Astrocyte (in vitro differentiated cells and primary cell): ENCODE measurements around the gene CR1L. TPM values are rescaled to one million over a fixed set of nuclear protein-coding genes. Genes with fewer than 3 reads are reported as not detected.

Experiments
- DNase-seq: peaks from one replicate; pipeline ENCODE4 v3.0.0-alpha.2; 2010; ENCODE audit warnings: low read depth
- FAIRE-seq: peaks from 2 replicates; lab custom pipeline; 2011; peaks lifted over from hg19 to GRCh38; lab: Jason Lieb, UNC
- H2AFZ ChIP-seq: 2 replicates; pipeline ENCODE4 v1.6.0; 2012; ENCODE audit warnings: low read depth, low read length, inconsistent platforms
- H3K27ac ChIP-seq: 2 replicates; pipeline ENCODE4 v1.5.1; 2011; ENCODE audit warnings: low read depth, low read length, inconsistent platforms
- H3K27me3 ChIP-seq: 2 replicates; pipeline ENCODE4 v1.6.0; 2011; ENCODE audit warnings: low read length, inconsistent platforms; ENCODE audit not compliant: insufficient read depth
- H3K36me3 ChIP-seq: 2 replicates; pipeline ENCODE4 v1.5.1; 2011; ENCODE audit warnings: low read length, inconsistent platforms; ENCODE audit not compliant: insufficient read depth
- H3K4me1 ChIP-seq: 2 replicates; pipeline ENCODE4 v1.5.1; 2011; ENCODE audit warnings: low read length, inconsistent platforms; ENCODE audit not compliant: insufficient read depth
- H3K4me2 ChIP-seq: 2 replicates; pipeline ENCODE4 v1.6.0; 2012; ENCODE audit warnings: low read length, inconsistent platforms
- H3K4me3 ChIP-seq: 2 replicates; pipeline ENCODE4 v1.5.1; 2011; ENCODE audit warnings: low read depth, mild to moderate bottlenecking, low read length, inconsistent platforms; ENCODE audit not compliant: insufficient read depth
- H3K79me2 ChIP-seq: 2 replicates; pipeline ENCODE4 v1.6.0; 2012; ENCODE audit warnings: mild to moderate bottlenecking, low read length, inconsistent platforms; ENCODE audit not compliant: insufficient read depth
- H3K9ac ChIP-seq: 2 replicates; pipeline ENCODE4 v1.6.0; 2012; ENCODE audit warnings: mild to moderate bottlenecking, low read length, inconsistent platforms
- H3K9me3 ChIP-seq: 2 replicates; pipeline ENCODE4 v1.5.1; 2012; ENCODE audit warnings: low read depth, mild to moderate bottlenecking, low read length, inconsistent platforms; ENCODE audit not compliant: insufficient read depth
- H4K20me1 ChIP-seq: 2 replicates; pipeline ENCODE4 v1.6.0; 2012; ENCODE audit warnings: low read length, inconsistent platforms; ENCODE audit not compliant: insufficient read depth
- H3K27ac Mint-ChIP-seq: one replicate; pipeline ENCODE4 v1.8.0; 2021; ENCODE audit warnings: mild to moderate bottlenecking, mixed read lengths; ENCODE audit not compliant: unreplicated experiment
- H3K27me3 Mint-ChIP-seq: one replicate; pipeline ENCODE4 v1.8.0; 2021; ENCODE audit warnings: low read depth, mixed read lengths; ENCODE audit not compliant: unreplicated experiment
- H3K36me3 Mint-ChIP-seq: one replicate; pipeline ENCODE4 v1.8.0; 2021; ENCODE audit warnings: low read depth, mixed read lengths; ENCODE audit not compliant: unreplicated experiment
- H3K4me1 Mint-ChIP-seq: one replicate; pipeline ENCODE4 v1.8.0; 2021; ENCODE audit warnings: low read depth, mixed read lengths; ENCODE audit not compliant: unreplicated experiment
- H3K4me3 Mint-ChIP-seq: one replicate; pipeline ENCODE4 v1.8.0; 2021; ENCODE audit warnings: mild to moderate bottlenecking, moderate library complexity, mixed read lengths; ENCODE audit not compliant: unreplicated experiment
- H3K9me3 Mint-ChIP-seq: one replicate; pipeline ENCODE4 v1.8.0; 2021; ENCODE audit warnings: mild to moderate bottlenecking, mixed read lengths; ENCODE audit not compliant: unreplicated experiment
- EZH2 ChIP-seq: IDR thresholded peaks from 2 replicates; pipeline ENCODE4 v1.6.1; 2012; ENCODE audit warnings: mild to moderate bottlenecking, low read length, inconsistent platforms; ENCODE audit not compliant: insufficient read depth
- total RNA-seq: library from RNA; stranded (reverse); gene quantifications from 2 replicates; pipeline ENCODE4 v1.2.1, GENCODE V29; 2021
- TF ChIP-seq, protein P1 (sequence below): IDR thresholded peaks from 2 replicates; pipeline ENCODE4 v1.5.1; 2011; ENCODE audit warnings: low read depth, mild to moderate bottlenecking, inconsistent platforms, low read length, moderate library complexity; ENCODE audit not compliant: insufficient read depth

Gene CR1L
- total RNA-seq, 1 donor from 2014 or later: not detected

DNA sequence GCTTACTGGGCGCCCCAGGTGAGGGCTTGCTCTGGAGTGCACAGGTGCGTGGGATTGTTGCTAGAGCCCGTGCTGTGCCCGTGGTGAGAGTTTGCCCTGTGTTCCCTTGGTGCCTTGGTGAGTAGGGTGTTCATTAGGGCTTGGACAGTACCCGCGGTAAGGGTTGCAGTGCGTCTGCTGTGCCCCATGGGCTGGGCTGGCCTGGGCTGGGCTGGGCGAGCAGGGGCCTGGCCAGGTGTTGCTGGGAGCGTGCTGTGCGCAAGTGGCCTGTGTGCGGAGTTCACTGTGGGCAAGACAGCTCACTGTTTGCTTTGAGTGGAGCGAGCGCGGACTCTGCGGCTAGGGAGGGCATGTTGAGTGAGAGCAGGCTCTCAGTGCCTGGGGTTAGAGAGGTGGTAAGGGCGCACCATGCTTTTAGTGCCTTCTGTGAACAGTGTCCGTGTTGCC lies 725 bp downstream of the CR1L start:
- Histone ChIP-seq H3K4me3 (peak overlapping the region; percentile 65), H3K4me2 (peak overlapping the region; percentile 86)

DNA sequence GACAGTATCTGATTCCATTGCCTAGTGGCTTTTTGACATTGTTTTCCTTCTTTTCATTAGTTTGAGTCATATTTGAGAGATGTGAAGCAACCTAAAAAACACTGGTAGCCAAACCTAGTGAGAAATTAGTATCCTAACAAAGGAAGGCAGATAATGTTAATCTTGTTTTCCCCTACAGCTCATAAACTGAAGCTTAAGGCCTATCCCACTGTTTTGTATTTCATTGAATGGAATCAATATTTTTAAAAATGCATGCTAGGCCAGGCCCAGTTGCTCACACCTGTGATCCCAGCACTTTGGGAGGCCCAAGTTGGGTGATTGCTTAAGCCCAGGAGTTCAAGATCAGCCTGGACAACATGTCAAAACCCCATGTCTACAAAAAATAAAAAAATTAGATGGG lies 1.2 kb downstream of the CR1L start:
- H3K4me1 ChIP-seq: peaks cover 10% of the 10 kb centered on the region
- H3K79me2 ChIP-seq: no peaks in the 10 kb centered on the region
- DNase-seq: no peak
- Mint-ChIP-seq H3K9me3 (peaks cover 3% of the 10 kb centered on the region), H3K27ac (no peak overlapping the region), H3K4me3 (no peak overlapping the region), H3K4me1 (no peaks in the 10 kb centered on the region), H3K36me3 (no peaks in the 10 kb centered on the region), H3K27me3 (peaks cover 28% of the 10 kb centered on the region)
- no peak for FAIRE-seq
- H3K36me3 ChIP-seq: no peaks in the 10 kb centered on the region
- H3K9me3 ChIP-seq: no peaks in the 10 kb centered on the region
- H3K27ac ChIP-seq: no peak overlapping the region
- H4K20me1 ChIP-seq: no peaks in the 10 kb centered on the region
- no peak overlapping the region for H2AFZ ChIP-seq
- no peak overlapping the region for H3K4me3 ChIP-seq
- TF ChIP-seq EZH2: no peak
- TF ChIP-seq, protein P1, sequence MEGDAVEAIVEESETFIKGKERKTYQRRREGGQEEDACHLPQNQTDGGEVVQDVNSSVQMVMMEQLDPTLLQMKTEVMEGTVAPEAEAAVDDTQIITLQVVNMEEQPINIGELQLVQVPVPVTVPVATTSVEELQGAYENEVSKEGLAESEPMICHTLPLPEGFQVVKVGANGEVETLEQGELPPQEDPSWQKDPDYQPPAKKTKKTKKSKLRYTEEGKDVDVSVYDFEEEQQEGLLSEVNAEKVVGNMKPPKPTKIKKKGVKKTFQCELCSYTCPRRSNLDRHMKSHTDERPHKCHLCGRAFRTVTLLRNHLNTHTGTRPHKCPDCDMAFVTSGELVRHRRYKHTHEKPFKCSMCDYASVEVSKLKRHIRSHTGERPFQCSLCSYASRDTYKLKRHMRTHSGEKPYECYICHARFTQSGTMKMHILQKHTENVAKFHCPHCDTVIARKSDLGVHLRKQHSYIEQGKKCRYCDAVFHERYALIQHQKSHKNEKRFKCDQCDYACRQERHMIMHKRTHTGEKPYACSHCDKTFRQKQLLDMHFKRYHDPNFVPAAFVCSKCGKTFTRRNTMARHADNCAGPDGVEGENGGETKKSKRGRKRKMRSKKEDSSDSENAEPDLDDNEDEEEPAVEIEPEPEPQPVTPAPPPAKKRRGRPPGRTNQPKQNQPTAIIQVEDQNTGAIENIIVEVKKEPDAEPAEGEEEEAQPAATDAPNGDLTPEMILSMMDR: no peak
- H3K4me2 ChIP-seq: no peak overlapping the region
- H3K27me3 ChIP-seq: peaks cover 12% of the 10 kb centered on the region
- no peak overlapping the region for H3K9ac ChIP-seq

More for the DNA sequence above, 725 bp downstream of the CR1L start:
- H3K27me3 ChIP-seq: peaks cover 12% of the 10 kb centered on the region
- no peak for FAIRE-seq
- no peak overlapping the region for H3K9ac ChIP-seq
- H3K27ac Mint-ChIP-seq: no peak overlapping the region
- no peak overlapping the region for H3K27ac ChIP-seq
- H3K9me3 Mint-ChIP-seq: peaks cover 3% of the 10 kb centered on the region
- no peaks in the 10 kb centered on the region for H3K9me3 ChIP-seq
- no peak for DNase-seq
- no peaks in the 10 kb centered on the region for H3K4me1 Mint-ChIP-seq
- no peak overlapping the region for H3K4me3 Mint-ChIP-seq
- peaks cover 10% of the 10 kb centered on the region for H3K4me1 ChIP-seq
- peaks cover 28% of the 10 kb centered on the region for H3K27me3 Mint-ChIP-seq
- TF ChIP-seq, protein P1: no peak
- TF ChIP-seq EZH2: peak; percentile 15
- peak overlapping the region; percentile 81 for H2AFZ ChIP-seq
- no peaks in the 10 kb centered on the region for H3K36me3 ChIP-seq
- no peaks in the 10 kb centered on the region for H3K36me3 Mint-ChIP-seq
- H4K20me1 ChIP-seq: no peaks in the 10 kb centered on the region
- no peaks in the 10 kb centered on the region for H3K79me2 ChIP-seq

DNA sequence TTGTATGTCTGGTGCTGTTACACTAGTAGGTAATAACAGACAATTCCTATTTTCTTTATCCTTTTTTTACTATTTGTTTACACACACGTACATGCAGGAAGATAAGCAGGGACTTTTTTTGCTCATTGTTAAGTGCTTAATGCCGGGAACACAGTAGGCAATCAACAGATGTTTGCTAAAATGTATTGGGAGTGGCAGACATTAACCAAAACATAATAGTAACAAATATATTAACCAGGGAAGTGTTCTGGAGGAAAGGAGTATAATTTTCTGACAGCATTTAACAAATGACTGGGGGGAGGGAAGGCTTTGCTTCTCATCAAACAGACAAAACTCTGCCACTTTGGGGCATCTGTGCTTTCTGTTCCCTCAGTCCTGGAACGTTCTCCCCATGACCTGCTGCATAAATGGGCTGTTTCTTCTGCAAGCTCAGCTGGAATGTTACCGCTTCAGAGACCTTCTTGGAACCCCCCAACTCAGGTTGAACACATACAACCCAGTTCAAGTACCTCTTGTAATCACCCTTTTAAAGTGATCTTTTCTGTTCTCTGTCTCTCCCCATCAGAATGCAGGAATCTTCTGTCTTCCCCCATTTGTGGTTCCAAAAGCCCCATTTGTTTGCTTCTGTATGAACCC lies 2.1 kb downstream of the CR1L start:
- H3K4me3 ChIP-seq: no peak overlapping the region
- Mint-ChIP-seq H3K4me3 (no peak overlapping the region), H3K27me3 (peaks cover 28% of the 10 kb centered on the region), H3K27ac (no peak overlapping the region), H3K36me3 (no peaks in the 10 kb centered on the region), H3K9me3 (peaks cover 3% of the 10 kb centered on the region), H3K4me1 (no peaks in the 10 kb centered on the region)
- TF ChIP-seq, protein P1: no peak
- no peak for TF ChIP-seq EZH2
- no peak overlapping the region for H3K4me2 ChIP-seq
- no peaks in the 10 kb centered on the region for H3K36me3 ChIP-seq
- H3K4me1 ChIP-seq: peaks cover 10% of the 10 kb centered on the region
- no peaks in the 10 kb centered on the region for H4K20me1 ChIP-seq
- peaks cover 12% of the 10 kb centered on the region for H3K27me3 ChIP-seq
- no peak overlapping the region for H3K27ac ChIP-seq
- no peak for FAIRE-seq
- DNase-seq: no peak
- H2AFZ ChIP-seq: no peak overlapping the region
- no peaks in the 10 kb centered on the region for H3K9me3 ChIP-seq
- no peaks in the 10 kb centered on the region for H3K79me2 ChIP-seq
- H3K9ac ChIP-seq: no peak overlapping the region
